Gastrocnemius medialis (tissue), 4 donors: Measurements from ENCODE around the gene FFAR2.

Experiments used
- CTCF ChIP-seq, 5 experiments: fragments of 450-650 bp in 3 of 5; fragments of 200-600 bp in 2 of 5; sonication (generic) in 2 of 5; IDR thresholded peaks in 4 of 5; conservative IDR thresholded peaks in 1 of 5; 1 replicate in 4 of 5; 2 replicates in 1 of 5; pipeline ENCODE4 v1.5.1; 2016 to 2019; ENCODE audit warnings: antibody characterized with exemption in 5 of 5, mild to moderate bottlenecking in 3 of 5, moderate library complexity in 3 of 5
- POLR2A ChIP-seq, 2 donors: fragments of 450-650 bp; IDR thresholded peaks; one replicate each; pipeline ENCODE4 v1.6.1; 2017; ENCODE audit warnings: antibody characterized with exemption in 2 of 2, mild to moderate bottlenecking in 2 of 2, moderate library complexity in 2 of 2

GRCh38 chr19:35400773-35401100 is 47.3 kb upstream of the FFAR2 start:
- TF ChIP-seq CTCF (IDR thresholded peaks at IDR 0.05 in 4 of 5, conservative IDR thresholded peaks at IDR 0.05 in 1 of 5) (no peak), POLR2A (IDR thresholded peaks at IDR 0.05) (no peak)
